DND-41 (cell line): ENCODE results near the gene SLAMF9.

Source experiments
- ATAC-seq: fragments of 200-7000 bp; cut with Tn5 transposase; 3 replicates; pipeline ENCODE4 v1.9.1; 2021; ENCODE audit warnings: low read depth; ENCODE audit not compliant: insufficient read depth
- DNase-seq: peaks from one replicate; pipeline ENCODE4 v3.0.0-alpha.2; 2020
- H2AFZ ChIP-seq: 2 replicates; pipeline ENCODE4 v1.6.0; 2012; ENCODE audit warnings: low read depth, low read length
- H3K27ac ChIP-seq: 2 replicates; pipeline ENCODE4 v1.5.1; 2012; ENCODE audit warnings: low read length, inconsistent platforms
- H3K27me3 ChIP-seq: fragments of 200-600 bp; sonication (generic); 2 replicates; pipeline ENCODE4 v1.6.0; 2012; ENCODE audit warnings: low read length, mild to moderate bottlenecking, inconsistent platforms; ENCODE audit not compliant: insufficient read depth, poor library complexity
- H3K36me3 ChIP-seq: 2 replicates; pipeline ENCODE4 v1.5.1; 2012; ENCODE audit warnings: low read length, inconsistent platforms; ENCODE audit not compliant: insufficient read depth
- H3K4me1 ChIP-seq: 2 replicates; pipeline ENCODE4 v1.5.1; 2012; ENCODE audit warnings: mild to moderate bottlenecking, low read length; ENCODE audit not compliant: insufficient read depth
- H3K4me2 ChIP-seq: 2 replicates; pipeline ENCODE4 v1.6.0; 2012; ENCODE audit warnings: mild to moderate bottlenecking, moderate library complexity, low read length, inconsistent platforms; ENCODE audit not compliant: insufficient read depth
- H3K4me3 ChIP-seq, 2 experiments: fragments of 200-600 bp in 1 of 2; shearing (Covaris generic) in 1 of 2; 2 replicates each; pipeline ENCODE4 v1.5.1; 2012 to 2016; ENCODE audit warnings: inconsistent platforms in 2 of 2, low read length in 2 of 2, mild to moderate bottlenecking in 2 of 2, low read depth in 1 of 2, moderate library complexity in 1 of 2
- H3K79me2 ChIP-seq: 2 replicates; pipeline ENCODE4 v1.6.0; 2012; ENCODE audit warnings: low read length, inconsistent platforms; ENCODE audit not compliant: insufficient read depth
- H3K9ac ChIP-seq: 2 replicates; pipeline ENCODE4 v1.6.0; 2012; ENCODE audit warnings: low read depth, mild to moderate bottlenecking, inconsistent platforms, low read length, moderate library complexity
- H3K9me3 ChIP-seq: 2 replicates; pipeline ENCODE4 v1.5.1; 2012; ENCODE audit warnings: low read length, moderate library complexity, mild to moderate bottlenecking, inconsistent platforms; ENCODE audit not compliant: insufficient read depth, severe bottlenecking
- H4K20me1 ChIP-seq: 2 replicates; pipeline ENCODE4 v1.6.0; 2012; ENCODE audit warnings: low read length; ENCODE audit not compliant: insufficient read depth
- CTCF ChIP-seq: IDR thresholded peaks from 2 replicates; pipeline ENCODE4 v1.5.1; 2012; ENCODE audit warnings: borderline replicate concordance, low read length, moderate library complexity, mild to moderate bottlenecking; ENCODE audit not compliant: poor library complexity, severe bottlenecking; ENCODE audit errors: extremely low read depth
- EZH2 ChIP-seq: IDR thresholded peaks from 3 replicates; pipeline ENCODE4 v1.6.1; 2012; ENCODE audit warnings: borderline replicate concordance, low read depth, mild to moderate bottlenecking, moderate library complexity, low read length, inconsistent platforms; ENCODE audit not compliant: severe bottlenecking

Gene SLAMF9

DNA sequence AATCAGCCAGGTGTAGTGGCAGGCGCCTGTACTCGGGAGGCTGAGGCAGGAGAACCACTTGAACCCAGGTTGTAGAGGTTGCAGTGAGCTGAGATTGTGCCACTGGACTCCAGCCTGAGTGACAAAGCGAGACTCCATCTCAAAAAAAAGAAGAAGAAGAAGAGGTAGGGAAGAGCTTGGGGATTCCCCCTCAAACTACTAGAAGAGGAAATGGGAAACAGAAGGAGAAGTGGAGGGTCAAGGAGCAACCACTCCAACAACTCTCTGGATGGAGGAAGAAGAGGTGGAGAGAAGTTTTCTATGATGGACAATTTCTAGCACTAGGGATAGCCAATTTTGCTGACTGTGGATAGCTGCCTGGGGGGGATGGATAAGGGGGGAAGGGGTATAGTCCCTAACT, 14.9 kb upstream of the SLAMF9 start:
- no peak overlapping the region for H3K4me3 ChIP-seq
- H2AFZ ChIP-seq, result no peak overlapping the region
- ATAC-seq, result no peak
- peaks cover 29% of the 10 kb centered on the region for H3K27me3 ChIP-seq
- H3K79me2 ChIP-seq, result no peaks in the 10 kb centered on the region
- DNase-seq, result no peak
- no peak overlapping the region for H3K27ac ChIP-seq
- no peaks in the 10 kb centered on the region for H4K20me1 ChIP-seq
- no peaks in the 10 kb centered on the region for H3K9me3 ChIP-seq
- no peak overlapping the region for H3K9ac ChIP-seq
- H3K4me1 ChIP-seq, result no peaks in the 10 kb centered on the region
- no peaks in the 10 kb centered on the region for H3K36me3 ChIP-seq
- TF ChIP-seq CTCF (no peak), EZH2 (no peak)
- H3K4me2 ChIP-seq, result no peak overlapping the region

- no peaks in the 10 kb centered on the region for H4K20me1 ChIP-seq
- H3K4me3 ChIP-seq, result no peak overlapping the region
- H3K79me2 ChIP-seq, result no peaks in the 10 kb centered on the region
- ATAC-seq, result no peak
- H2AFZ ChIP-seq, result no peak overlapping the region
- TF ChIP-seq EZH2 (no peak), CTCF (no peak)
- H3K9me3 ChIP-seq, result no peaks in the 10 kb centered on the region
- H3K4me2 ChIP-seq, result no peak overlapping the region
- H3K36me3 ChIP-seq, result no peaks in the 10 kb centered on the region
- H3K4me1 ChIP-seq, result no peaks in the 10 kb centered on the region
- peaks cover 27% of the 10 kb centered on the region for H3K27me3 ChIP-seq
- no peak overlapping the region for H3K27ac ChIP-seq
- no peak for DNase-seq
- H3K9ac ChIP-seq, result no peak overlapping the region
Measured at GRCh38 chr1:159965263-159965662, 11.2 kb upstream of the SLAMF9 start.

- Histone ChIP-seq H4K20me1 (no peaks in the 10 kb centered on the region), H3K79me2 (no peaks in the 10 kb centered on the region), H3K27me3 (peaks cover 32% of the 10 kb centered on the region), H3K9ac (no peak overlapping the region), H3K36me3 (no peaks in the 10 kb centered on the region), H2AFZ (no peak overlapping the region), H3K27ac (no peak overlapping the region), H3K9me3 (no peaks in the 10 kb centered on the region), H3K4me3 (no peak overlapping the region), H3K4me1 (no peaks in the 10 kb centered on the region), H3K4me2 (no peak overlapping the region)
- TF ChIP-seq CTCF (no peak), EZH2 (no peak)
- no peak for DNase-seq
- no peak for ATAC-seq
Measured at GRCh38 chr1:159964144-159964543, 10.1 kb upstream of the SLAMF9 start.

DNA sequence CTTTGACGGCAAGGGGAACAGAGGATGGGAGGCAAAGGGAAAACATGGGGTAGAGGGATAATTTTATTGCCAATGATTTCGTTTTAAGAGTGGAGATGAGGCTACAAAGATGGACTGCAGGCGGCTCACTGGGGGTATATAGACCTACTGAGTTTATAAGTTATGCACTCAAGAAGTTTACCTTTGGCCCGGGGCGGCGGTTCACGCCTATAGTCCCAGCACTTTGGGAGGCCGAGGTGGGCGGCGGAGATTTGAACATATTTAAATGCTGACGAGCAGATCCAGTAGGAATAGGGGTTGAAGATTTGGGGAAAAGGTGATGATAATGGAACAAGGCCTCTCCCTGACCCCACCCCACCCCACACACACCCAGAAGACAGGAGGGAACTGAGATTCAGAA, 8.1 kb upstream of the SLAMF9 start:
- Histone ChIP-seq H3K4me1 (no peaks in the 10 kb centered on the region), H3K9ac (no peak overlapping the region), H3K4me3 (no peak overlapping the region), H3K9me3 (no peaks in the 10 kb centered on the region), H4K20me1 (no peaks in the 10 kb centered on the region), H3K4me2 (no peak overlapping the region), H3K36me3 (no peaks in the 10 kb centered on the region), H3K27me3 (peaks cover 28% of the 10 kb centered on the region), H3K79me2 (no peaks in the 10 kb centered on the region), H2AFZ (no peak overlapping the region), H3K27ac (no peak overlapping the region)
- DNase-seq (no peak), ATAC-seq (no peak)
- TF ChIP-seq CTCF, result no peak
- TF ChIP-seq EZH2, result no peak
